HepG2 (cell line): Measurements from ENCODE around the gene CDKN1C. TPM values are rescaled to one million over a fixed set of nuclear protein-coding genes. Genes with fewer than 3 reads are reported as not detected.

Experiments used
- ATAC-seq: fragments of 200-7000 bp; cut with Tn5 transposase; 3 replicates; pipeline ENCODE4 v1.9.1; 2020; ENCODE audit warnings: mild to moderate bottlenecking, moderate library complexity
- BruUV-seq: library from RNA; stranded (reverse); fragments of 400-500 nt; replicated peaks from 2 replicates; lab custom pipeline; 2021; lab: Mats Ljungman, UMichigan
- CTCF ChIA-PET: fragments of 300-600 bp; formaldehyde crosslinking; extraction: SDS; loops from one replicate; lab custom pipeline; 2021; ENCODE audit warnings: low total read pairs, inconsistent platforms, low intra/inter-chr PET ratio; lab: Yijun Ruan, JAX
- POLR2A ChIA-PET: fragments of 350-600 bp; sonication (Branson Sonifier 250); formaldehyde crosslinking; loops from one replicate; lab custom pipeline; 2020; ENCODE audit warnings: antibody characterized with exemption, inconsistent platforms; lab: Yijun Ruan, JAX
- DNase-seq: peaks from one replicate; pipeline ENCODE4 v3.0.0-alpha.2; 2015; ENCODE audit warnings: low spot score
- FAIRE-seq: peaks from 3 replicates; lab custom pipeline; 2011; peaks lifted over from hg19 to GRCh38; lab: Jason Lieb, UNC
- H2AFZ ChIP-seq: one replicate; pipeline ENCODE4 v1.6.1; 2011; ENCODE audit warnings: low read length, inconsistent platforms
- H3K27ac ChIP-seq: fragments of 300-600 bp; 3 replicates; pipeline ENCODE4 v1.8.0; 2011; ENCODE audit warnings: mixed run types, mild to moderate bottlenecking, mixed read lengths, low read length, inconsistent platforms; ENCODE audit not compliant: insufficient read depth; ENCODE audit errors: extremely low read length
- H3K27me3 ChIP-seq, 2 experiments: fragments of 200-600 bp in 1 of 2; 2 replicates in 1 of 2; 3 replicates in 1 of 2; pipeline versions ENCODE4 v1.6.0 to v1.8.0; 2011; ENCODE audit warnings: low read length in 2 of 2, mild to moderate bottlenecking in 2 of 2, moderate library complexity in 2 of 2, inconsistent platforms in 1 of 2; ENCODE audit not compliant: insufficient read depth in 2 of 2, control insufficient read depth in 1 of 2
- H3K36me3 ChIP-seq, 2 experiments: fragments of 200-600 bp in 1 of 2; replicated peaks in 1 of 2; 2 replicates in 1 of 2; 3 replicates in 1 of 2; pipeline versions ENCODE4 v1.5.1 to v1.8.0; 2011; ENCODE audit warnings: low read length in 2 of 2, inconsistent platforms in 1 of 2; ENCODE audit not compliant: insufficient read depth in 2 of 2, control insufficient read depth in 1 of 2
- H3K4me1 ChIP-seq: 2 replicates; pipeline ENCODE4 v1.5.1; 2012; ENCODE audit warnings: low read length, inconsistent platforms; ENCODE audit not compliant: insufficient read depth
- H3K4me2 ChIP-seq: 2 replicates; pipeline ENCODE4 v1.6.0; 2011; ENCODE audit warnings: low read depth, low read length, inconsistent platforms
- H3K4me3 ChIP-seq, 3 experiments: fragments of 200-600 bp in 1 of 3; sonication (generic), shearing (Covaris generic) in 1 of 3; replicated peaks in 1 of 3; 2 replicates each; pipeline ENCODE4 v1.5.1; 2011 to 2016; ENCODE audit warnings: low read length in 3 of 3, inconsistent platforms in 2 of 3, low read depth in 2 of 3, mild to moderate bottlenecking in 2 of 3, control low read depth in 1 of 3, mixed read lengths in 1 of 3; ENCODE audit not compliant: insufficient read depth in 1 of 3
- H3K79me2 ChIP-seq: one replicate; pipeline ENCODE4 v1.6.1; 2011; ENCODE audit warnings: low read length, inconsistent platforms; ENCODE audit not compliant: insufficient read depth
- H3K9ac ChIP-seq: 2 replicates; pipeline ENCODE4 v1.6.0; 2011; ENCODE audit warnings: mild to moderate bottlenecking, low read depth, low read length, inconsistent platforms; ENCODE audit not compliant: insufficient read depth
- H3K9me3 ChIP-seq: 2 replicates; pipeline ENCODE4 v1.5.1; 2012; ENCODE audit warnings: mild to moderate bottlenecking, low read length
- H4K20me1 ChIP-seq: 2 replicates; pipeline ENCODE4 v1.6.0; 2011; ENCODE audit warnings: inconsistent platforms, mild to moderate bottlenecking, low read length, moderate library complexity; ENCODE audit not compliant: insufficient read depth
- ATF3 ChIP-seq: sonication (generic); formaldehyde crosslinking; IDR thresholded peaks from 2 replicates; pipeline ENCODE4 v1.4.0; 2020; ENCODE audit warnings: missing genetic modification reagents
- ATM ChIP-seq: fragments of 450-650 bp; IDR thresholded peaks from 2 replicates; pipeline ENCODE4 v1.7.1; 2017; ENCODE audit warnings: mild to moderate bottlenecking, borderline replicate concordance
- EHMT2 ChIP-seq: fragments of 200-600 bp; sonication (generic); IDR thresholded peaks from 2 replicates; pipeline ENCODE4 v1.7.0; 2017; ENCODE audit warnings: antibody characterized with exemption, low read depth, low read length, borderline replicate concordance
- MED1 ChIP-seq: sonication (generic); formaldehyde crosslinking; IDR thresholded peaks from 2 replicates; pipeline ENCODE4 v1.4.0; 2020; ENCODE audit warnings: missing genetic modification reagents
- MTF2 ChIP-seq: sonication (generic); formaldehyde crosslinking; IDR thresholded peaks from 2 replicates; pipeline ENCODE4 v1.5.0; 2020; ENCODE audit warnings: missing genetic modification reagents, borderline replicate concordance
- RBM39 ChIP-seq: fragments of 200-400 bp; formaldehyde crosslinking; IDR thresholded peaks from one replicate; pipeline ENCODE4 v1.6.1; 2018; ENCODE audit warnings: antibody characterized with exemption, mild to moderate bottlenecking, low read depth, low read length; ENCODE audit not compliant: poor library complexity, severe bottlenecking
- SKI ChIP-seq: fragments of 450-650 bp; IDR thresholded peaks from one replicate; pipeline ENCODE4 v1.6.1; 2018; ENCODE audit warnings: mild to moderate bottlenecking; ENCODE audit not compliant: partially characterized antibody
- SMARCE1 ChIP-seq: fragments of 450-650 bp; IDR thresholded peaks from 2 replicates; pipeline ENCODE4 v1.6.1; 2017; ENCODE audit warnings: borderline replicate concordance
- TEAD2 ChIP-seq: sonication (generic); formaldehyde crosslinking; IDR thresholded peaks from 2 replicates; pipeline ENCODE4 v1.9.0; 2021; ENCODE audit warnings: missing genetic modification reagents
- YEATS4 ChIP-seq: sonication (generic); formaldehyde crosslinking; IDR thresholded peaks from 2 replicates; pipeline ENCODE4 v1.4.0; 2020; ENCODE audit warnings: missing genetic modification reagents, borderline replicate concordance
- ZNF317 ChIP-seq: sonication (generic); formaldehyde crosslinking; IDR thresholded peaks from 2 replicates; pipeline ENCODE4 v1.5.0; 2020; ENCODE audit warnings: mild to moderate bottlenecking, missing genetic modification reagents
- ZNF460 ChIP-seq: sonication (generic); formaldehyde crosslinking; IDR thresholded peaks from 2 replicates; pipeline ENCODE4 v1.5.1; 2020; ENCODE audit warnings: missing genetic modification reagents, mild to moderate bottlenecking, borderline replicate concordance
- ZNF543 ChIP-seq: sonication (generic); formaldehyde crosslinking; IDR thresholded peaks from 2 replicates; pipeline ENCODE4 v1.4.0; 2020; ENCODE audit warnings: mild to moderate bottlenecking, missing genetic modification reagents
- ZNF713 ChIP-seq: sonication (generic); formaldehyde crosslinking; IDR thresholded peaks from 2 replicates; pipeline ENCODE4 v1.4.0; 2020; ENCODE audit warnings: mild to moderate bottlenecking, missing genetic modification reagents
- ZNF740 ChIP-seq: sonication (generic); formaldehyde crosslinking; IDR thresholded peaks from 2 replicates; pipeline ENCODE4 v1.4.0; 2020; ENCODE audit warnings: missing genetic modification reagents
- ZNF883 ChIP-seq: sonication (generic); formaldehyde crosslinking; IDR thresholded peaks from 2 replicates; pipeline ENCODE4 v1.5.1; 2020; ENCODE audit warnings: mild to moderate bottlenecking, missing genetic modification reagents; ENCODE audit errors: not compliant biosample characterization
- ZSCAN25 ChIP-seq: sonication (generic); formaldehyde crosslinking; IDR thresholded peaks from 2 replicates; pipeline ENCODE4 v1.8.0; 2022; ENCODE audit warnings: mild to moderate bottlenecking, missing genetic modification reagents
- WGBS: methylation state at CpG from one replicate; pipeline ENCODE4 v1.1.6; 2017; ENCODE audit warnings: low lambda C conversion rate; 5-methylcytosine and 5-hydroxymethylcytosine counted together
- in situ Hi-C: cut with HindIII; loops from 2 replicates; pipeline ENCODE4 v1.10.0; 2017; ENCODE audit warnings: low pct_unique_long_range_greater_than_20kb; ENCODE audit not compliant: extremely low pct_ligation_motif_present
- intact Hi-C: fragments of 100-400 bp; cut with micrococcal nuclease; formaldehyde crosslinking; loops from one replicate; pipeline ENCODE4 v1.10.0; 2022; ENCODE audit not compliant: unreplicated experiment
- polyA plus RNA-seq, 8 experiments: library from polyadenylated mRNA; depleted of rRNA in 3 of 8; stranded (reverse) in 7 of 8; unstranded in 1 of 8; fragments of >200 nt; fragmentation: Illumina TruSeq in 4 of 8; extraction: Trizol in 4 of 8; gene quantifications; 2 replicates each; pipeline versions ENCODE4 v1.2.1 to v1.2.3, GENCODE V29; 2011 to 2016; ENCODE audit warnings: low read depth in 4 of 8, missing spikeins in 1 of 8, mixed read lengths in 1 of 8; ENCODE audit not compliant: insufficient read depth in 1 of 8
- total RNA-seq, 5 experiments: library from RNA; depleted of rRNA; stranded (reverse); fragments of >200 nt; fragmentation: Illumina TruSeq; extraction: Trizol; gene quantifications; 2 replicates each; pipeline ENCODE4 v1.2.3, GENCODE V29; 2016; ENCODE audit warnings: low read depth in 1 of 5
- TF ChIP-seq, protein P1 (sequence below), 2 experiments: sonication (generic) in 1 of 2; formaldehyde crosslinking in 1 of 2; IDR thresholded peaks; 2 replicates each; pipeline versions ENCODE4 v1.4.0 to v1.6.1; 2016 to 2020; ENCODE audit warnings: borderline replicate concordance in 1 of 2, low read depth in 1 of 2, mild to moderate bottlenecking in 1 of 2, missing genetic modification reagents in 1 of 2
- TF ChIP-seq, protein P2 (sequence below): sonication (generic); formaldehyde crosslinking; IDR thresholded peaks from 2 replicates; pipeline ENCODE4 v1.4.0; 2020; ENCODE audit warnings: mild to moderate bottlenecking, missing genetic modification reagents
- TF ChIP-seq, protein P3 (sequence below): sonication (generic); formaldehyde crosslinking; IDR thresholded peaks from 2 replicates; pipeline ENCODE4 v1.4.0; 2020; ENCODE audit warnings: missing genetic modification reagents

Gene CDKN1C
- total and polyA plus RNA-seq, 2 of the 13 experiments (the other 11 are each of a cell fraction or from before 2014, with no cell fraction given) = not detected

- Histone ChIP-seq H4K20me1 (peaks cover 7% of the 10 kb centered on the region; the same call in 1 of the 2 replicates), H3K9me3 (no peaks in the 10 kb centered on the region), H3K4me3 (no peak overlapping the region), H3K9ac (no peak overlapping the region), H3K27me3 (peaks cover 16 to 90% of the 10 kb centered on the region in 2 experiments), H3K4me2 (no peak overlapping the region), H3K79me2 (no peaks in the 10 kb centered on the region), H3K36me3 (no peaks in the 10 kb centered on the region), H2AFZ (no peak overlapping the region), H3K27ac (no peak overlapping the region), H3K4me1 (peaks cover 24% of the 10 kb centered on the region)
- FAIRE-seq (no peak), DNase-seq (no peak), ATAC-seq (no peak)
- WGBS = 38% methylated on average over 10 of the region's 14 CpGs
- intact Hi-C loops = no loop called here
- in situ Hi-C loops = no loop called here
- ChIA-PET CTCF (no interaction called here), POLR2A (no interaction called here)
- no TSS peak for BruUV-seq
- TF ChIP-seq MTF2 (CRISPR knock-in tag) (no peak), ZNF883 (no peak), ZNF317 (no peak), ZNF543 (no peak), YEATS4 (no peak), EHMT2 (no peak), ZNF740 (CRISPR knock-in tag) (no peak), MED1 (no peak), ATM (no peak), RBM39 (no peak), ZSCAN25 (no peak), SKI (no peak), TEAD2 (CRISPR knock-in tag) (no peak), ATF3 (no peak), ZNF713 (CRISPR knock-in tag) (no peak), SMARCE1 (no peak), ZNF460 (CRISPR knock-in tag) (no peak)
- TF ChIP-seq, protein P1, sequence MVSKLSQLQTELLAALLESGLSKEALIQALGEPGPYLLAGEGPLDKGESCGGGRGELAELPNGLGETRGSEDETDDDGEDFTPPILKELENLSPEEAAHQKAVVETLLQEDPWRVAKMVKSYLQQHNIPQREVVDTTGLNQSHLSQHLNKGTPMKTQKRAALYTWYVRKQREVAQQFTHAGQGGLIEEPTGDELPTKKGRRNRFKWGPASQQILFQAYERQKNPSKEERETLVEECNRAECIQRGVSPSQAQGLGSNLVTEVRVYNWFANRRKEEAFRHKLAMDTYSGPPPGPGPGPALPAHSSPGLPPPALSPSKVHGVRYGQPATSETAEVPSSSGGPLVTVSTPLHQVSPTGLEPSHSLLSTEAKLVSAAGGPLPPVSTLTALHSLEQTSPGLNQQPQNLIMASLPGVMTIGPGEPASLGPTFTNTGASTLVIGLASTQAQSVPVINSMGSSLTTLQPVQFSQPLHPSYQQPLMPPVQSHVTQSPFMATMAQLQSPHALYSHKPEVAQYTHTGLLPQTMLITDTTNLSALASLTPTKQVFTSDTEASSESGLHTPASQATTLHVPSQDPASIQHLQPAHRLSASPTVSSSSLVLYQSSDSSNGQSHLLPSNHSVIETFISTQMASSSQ (IDR thresholded peaks at IDR 0.05; ENCODE audit: low read depth) = no peak
- TF ChIP-seq, protein P1 (CRISPR knock-in tag; IDR thresholded peaks at IDR 0.05; ENCODE audit: borderline replicate concordance) = no peak
- TF ChIP-seq, protein P2, sequence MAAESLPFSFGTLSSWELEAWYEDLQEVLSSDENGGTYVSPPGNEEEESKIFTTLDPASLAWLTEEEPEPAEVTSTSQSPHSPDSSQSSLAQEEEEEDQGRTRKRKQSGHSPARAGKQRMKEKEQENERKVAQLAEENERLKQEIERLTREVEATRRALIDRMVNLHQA (CRISPR knock-in tag) = no peak
- TF ChIP-seq, protein P3, sequence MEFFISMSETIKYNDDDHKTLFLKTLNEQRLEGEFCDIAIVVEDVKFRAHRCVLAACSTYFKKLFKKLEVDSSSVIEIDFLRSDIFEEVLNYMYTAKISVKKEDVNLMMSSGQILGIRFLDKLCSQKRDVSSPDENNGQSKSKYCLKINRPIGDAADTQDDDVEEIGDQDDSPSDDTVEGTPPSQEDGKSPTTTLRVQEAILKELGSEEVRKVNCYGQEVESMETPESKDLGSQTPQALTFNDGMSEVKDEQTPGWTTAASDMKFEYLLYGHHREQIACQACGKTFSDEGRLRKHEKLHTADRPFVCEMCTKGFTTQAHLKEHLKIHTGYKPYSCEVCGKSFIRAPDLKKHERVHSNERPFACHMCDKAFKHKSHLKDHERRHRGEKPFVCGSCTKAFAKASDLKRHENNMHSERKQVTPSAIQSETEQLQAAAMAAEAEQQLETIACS = no peak
These were observed 42.0 kb downstream of the CDKN1C start for GRCh38 chr11:2843551-2843950.
